Nephron progenitor cell (in vitro differentiated cells): ENCODE data around the gene RAC3.
A peak's percentile ranks its signal among the peaks of the same experiment; 100 is the strongest.

ENCODE experiments used
- DNase-seq: peaks from one replicate; pipeline ENCODE4 v3.0.0; 2021
- H3K27ac Mint-ChIP-seq: 2 replicates; pipeline ENCODE4 v1.8.0; 2021; ENCODE audit warnings: mild to moderate bottlenecking, moderate library complexity, mixed read lengths
- H3K27me3 Mint-ChIP-seq: 2 replicates; pipeline ENCODE4 v1.8.0; 2021; ENCODE audit warnings: mild to moderate bottlenecking, low read depth, mixed read lengths; ENCODE audit not compliant: poor library complexity
- H3K36me3 Mint-ChIP-seq: 2 replicates; pipeline ENCODE4 v1.8.0; 2021; ENCODE audit warnings: low read depth, mixed read lengths
- H3K4me1 Mint-ChIP-seq: 2 replicates; pipeline ENCODE4 v1.8.0; 2021; ENCODE audit warnings: mixed read lengths
- H3K4me3 Mint-ChIP-seq: 2 replicates; pipeline ENCODE4 v1.8.0; 2021; ENCODE audit warnings: mild to moderate bottlenecking, moderate library complexity, mixed read lengths
- H3K9me3 Mint-ChIP-seq: 2 replicates; pipeline ENCODE4 v1.8.0; 2021; ENCODE audit warnings: mild to moderate bottlenecking, moderate library complexity, mixed read lengths
- CTCF ChIP-seq: fragments of 200-600 bp; sonication (generic); IDR thresholded peaks from 2 replicates; pipeline ENCODE4 v1.5.0; 2021; ENCODE audit warnings: antibody characterized with exemption

Gene RAC3

DNA sequence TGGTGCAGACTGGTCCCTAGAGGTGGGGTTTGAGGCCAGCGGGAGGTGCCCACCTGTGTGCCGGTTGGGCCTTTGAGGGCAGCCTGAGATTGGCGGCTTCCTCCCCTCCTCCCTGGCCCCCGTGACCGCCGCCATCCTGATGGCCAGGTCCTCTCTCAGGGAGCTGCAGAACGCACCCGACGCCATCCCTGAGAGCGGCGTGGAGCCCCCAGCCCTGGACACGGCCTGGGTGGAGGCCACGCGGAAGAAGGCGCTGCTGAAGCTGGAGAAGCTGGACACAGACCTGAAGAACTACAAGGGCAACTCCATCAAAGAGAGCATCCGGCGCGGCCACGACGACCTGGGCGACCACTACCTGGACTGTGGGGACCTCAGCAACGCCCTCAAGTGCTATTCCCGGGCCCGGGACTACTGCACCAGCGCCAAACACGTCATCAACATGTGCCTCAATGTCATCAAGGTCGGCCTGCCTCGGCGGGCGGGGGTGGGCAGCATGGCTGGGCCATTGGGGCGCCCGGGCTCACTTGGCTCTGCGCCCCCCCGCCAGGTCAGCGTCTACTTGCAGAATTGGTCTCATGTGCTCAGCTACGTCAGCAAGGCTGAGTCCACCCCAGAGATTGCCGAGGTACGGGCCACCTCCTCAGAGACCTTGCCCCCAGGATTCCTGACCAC is 23.0 kb downstream of the RAC3 start:
- no peak for TF ChIP-seq CTCF
- peaks cover 20% of the 10 kb centered on the region for H3K4me1 Mint-ChIP-seq
- no peak overlapping the region for H3K27ac Mint-ChIP-seq
- H3K9me3 Mint-ChIP-seq, result no peaks in the 10 kb centered on the region
- no peaks in the 10 kb centered on the region for H3K36me3 Mint-ChIP-seq
- DNase-seq, result no peak
- no peaks in the 10 kb centered on the region for H3K27me3 Mint-ChIP-seq
- H3K4me3 Mint-ChIP-seq, result peak overlapping the region; percentile 25

- peak overlapping the region; percentile 25 for H3K4me3 Mint-ChIP-seq
- no peaks in the 10 kb centered on the region for H3K9me3 Mint-ChIP-seq
- no peak for TF ChIP-seq CTCF
- no peak overlapping the region for H3K27ac Mint-ChIP-seq
- DNase-seq, result no peak
- peaks cover 18% of the 10 kb centered on the region for H3K4me1 Mint-ChIP-seq
- H3K36me3 Mint-ChIP-seq, result no peaks in the 10 kb centered on the region
- no peaks in the 10 kb centered on the region for H3K27me3 Mint-ChIP-seq
Observed at GRCh38 chr17:82055023-82055964, 23.8 kb downstream of the RAC3 start.

- Mint-ChIP-seq H3K27me3 (no peaks in the 10 kb centered on the region), H3K36me3 (no peaks in the 10 kb centered on the region), H3K9me3 (no peaks in the 10 kb centered on the region), H3K4me1 (peaks cover 12% of the 10 kb centered on the region), H3K27ac (no peak overlapping the region), H3K4me3 (no peak overlapping the region)
- no peak for DNase-seq
- no peak for TF ChIP-seq CTCF
Observed at GRCh38 chr17:82055965-82056728, 24.7 kb downstream of the RAC3 start.

- H3K4me1 Mint-ChIP-seq, result peaks cover 12% of the 10 kb centered on the region
- no peak for DNase-seq
- no peaks in the 10 kb centered on the region for H3K9me3 Mint-ChIP-seq
- H3K27me3 Mint-ChIP-seq, result no peaks in the 10 kb centered on the region
- no peak overlapping the region for H3K27ac Mint-ChIP-seq
- no peaks in the 10 kb centered on the region for H3K36me3 Mint-ChIP-seq
- no peak for TF ChIP-seq CTCF
- no peak overlapping the region for H3K4me3 Mint-ChIP-seq
Observed at GRCh38 chr17:82056729-82057621, 25.5 kb downstream of the RAC3 start.

DNA sequence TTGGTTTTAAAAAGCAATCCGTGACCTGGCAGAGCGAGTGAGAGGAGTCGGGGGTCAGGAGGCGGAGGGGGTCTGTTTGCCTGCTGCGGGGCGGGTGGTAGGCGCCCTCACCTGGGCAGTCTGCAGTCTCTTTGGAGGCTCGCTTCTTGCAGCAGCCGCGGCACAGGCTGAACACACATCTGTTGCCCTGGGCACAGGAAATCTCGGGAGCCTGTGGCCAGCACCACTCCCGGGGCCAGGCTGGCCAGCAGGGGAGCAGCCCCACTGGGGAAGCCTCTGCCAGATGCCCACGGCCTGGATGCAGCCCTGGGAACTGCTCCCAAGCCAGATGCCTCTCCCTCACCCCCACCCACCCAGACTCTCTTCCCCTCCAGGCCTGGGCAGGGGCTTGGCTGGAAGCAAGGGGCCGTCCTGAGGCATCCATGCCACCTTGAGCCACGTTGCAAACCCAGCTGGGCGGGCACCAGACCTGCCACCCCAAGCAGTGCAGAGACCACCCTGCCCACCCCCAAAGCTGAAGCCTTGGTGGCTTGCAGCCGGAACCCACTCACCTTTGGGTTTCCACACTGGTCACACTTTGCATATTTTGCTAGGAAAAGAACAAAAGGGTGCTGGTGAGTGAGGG is 26.9 kb downstream of the RAC3 start:
- H3K27ac Mint-ChIP-seq, result peak overlapping the region; percentile 36
- no peak overlapping the region for H3K4me3 Mint-ChIP-seq
- TF ChIP-seq CTCF, result no peak
- H3K4me1 Mint-ChIP-seq, result peaks cover 3% of the 10 kb centered on the region
- no peaks in the 10 kb centered on the region for H3K27me3 Mint-ChIP-seq
- no peaks in the 10 kb centered on the region for H3K9me3 Mint-ChIP-seq
- no peak for DNase-seq
- H3K36me3 Mint-ChIP-seq, result no peaks in the 10 kb centered on the region
